NOMO-1 (cell line): Measurements from ENCODE around the gene ALG1L2.
"Not testable (repeated sequence)": the region's sequence is repeated elsewhere in the genome, so short reads cannot be mapped to it uniquely, and the experiment has no call there.

Experiments
- DNase-seq, 2 experiments: peaks; one replicate each; lab custom pipeline; 2025; ENCODE audit not compliant: unreplicated experiment in 2 of 2; lab: John Stamatoyannopoulos, UW

ALG1L2 gene

DNA sequence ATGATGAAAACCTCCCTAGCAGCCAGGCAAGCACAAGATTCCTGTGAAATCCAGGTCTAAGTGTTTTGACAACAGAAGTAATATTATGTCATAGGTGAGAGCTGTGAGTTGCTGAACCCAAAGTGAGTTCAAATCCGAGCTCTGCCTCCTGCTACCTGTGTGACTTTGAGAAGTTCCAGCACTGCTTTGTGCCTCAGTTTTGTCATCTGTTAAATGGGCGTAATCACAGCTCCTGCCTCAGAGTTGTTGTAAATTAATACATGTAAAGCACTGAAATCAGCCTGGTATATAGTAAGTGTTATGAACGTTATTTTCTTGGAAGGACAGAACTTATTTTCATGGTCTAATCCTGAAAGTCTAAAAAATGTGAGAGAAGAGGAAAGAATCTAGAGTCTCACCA, 38.7 kb downstream of the ALG1L2 start:
- not testable (repeated sequence) for DNase-seq

DNA sequence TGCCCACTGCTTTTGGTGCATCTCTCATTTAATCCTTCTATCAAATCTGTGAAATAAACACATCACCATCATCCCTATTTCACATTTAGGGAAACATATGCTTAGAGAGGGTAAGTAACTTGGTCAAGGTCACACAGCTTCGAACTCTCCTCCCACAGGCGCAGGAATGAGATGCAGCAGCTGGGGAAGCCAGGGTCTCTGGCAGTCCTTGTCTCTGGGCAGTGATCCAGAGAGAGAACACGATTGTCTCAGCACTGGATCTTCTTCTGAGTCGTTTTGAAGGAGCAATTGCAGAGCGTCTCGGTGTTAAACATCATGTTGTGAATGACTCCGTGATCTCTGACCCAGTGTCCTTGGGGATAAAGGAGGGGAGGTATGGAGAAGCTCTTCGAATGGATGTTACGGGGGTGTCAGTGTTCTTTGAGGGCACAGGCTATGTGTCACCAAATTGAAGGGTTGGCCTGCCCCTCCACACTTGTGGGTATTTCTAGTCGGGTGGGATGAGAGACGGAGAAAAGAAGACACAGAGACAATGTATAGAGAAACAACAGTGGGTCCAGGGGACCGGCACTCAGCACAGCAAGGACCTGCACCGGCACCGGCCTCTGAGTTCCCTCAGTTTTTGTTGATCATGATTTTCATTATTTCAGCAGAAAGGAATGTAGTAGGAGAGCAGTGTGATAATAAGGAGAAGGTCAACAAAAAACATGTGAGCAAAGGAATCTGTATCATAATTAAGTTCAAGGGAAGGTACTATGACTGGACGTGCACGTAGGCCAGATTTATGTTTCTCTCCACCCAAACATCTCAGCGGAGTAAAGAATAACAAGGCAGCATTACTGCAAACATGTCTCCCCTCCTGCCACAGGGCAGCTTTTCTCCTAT, 41.5 kb downstream of the ALG1L2 start:
- not testable (repeated sequence) for DNase-seq

DNA sequence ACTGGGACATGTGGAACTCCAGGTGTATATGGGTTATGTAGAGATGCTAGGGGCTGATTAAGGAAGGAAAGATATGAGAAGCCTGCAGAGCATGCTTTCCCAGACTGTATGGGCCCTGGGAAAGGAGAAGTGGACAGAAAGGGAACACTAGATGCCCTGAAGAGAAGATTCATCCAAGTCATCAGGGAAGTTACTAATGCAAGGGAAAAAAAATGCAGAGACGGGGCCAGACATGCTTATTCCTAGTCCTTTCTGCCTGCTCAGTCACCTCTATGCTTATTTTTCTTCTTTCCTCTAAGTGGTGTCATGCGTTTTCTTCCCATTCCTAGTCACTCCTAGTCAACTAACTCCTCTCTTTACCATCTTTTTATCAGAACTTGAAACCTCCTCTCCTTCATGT, 43.8 kb downstream of the ALG1L2 start:
- DNase-seq, result not testable (repeated sequence)

DNA sequence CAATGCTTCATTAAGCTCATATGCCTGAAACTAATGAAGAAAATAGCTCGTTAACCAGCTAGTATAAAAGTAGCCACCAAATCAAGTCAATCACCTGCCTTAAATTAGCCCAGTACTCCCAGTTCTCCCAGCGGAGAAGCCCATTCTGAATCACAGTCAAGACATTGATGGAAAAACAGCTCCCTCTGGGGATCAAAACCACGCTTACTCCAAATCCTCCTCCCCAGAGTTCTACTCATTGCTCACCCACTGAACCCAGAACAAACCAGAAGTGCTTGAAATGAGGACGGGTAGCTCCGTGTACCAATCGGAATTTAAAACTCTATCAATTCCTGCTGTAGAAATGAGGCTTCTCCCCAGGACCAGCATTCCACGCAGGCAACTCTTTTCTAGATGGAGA, 54.7 kb downstream of the ALG1L2 start:
- not testable (repeated sequence) for DNase-seq

DNA sequence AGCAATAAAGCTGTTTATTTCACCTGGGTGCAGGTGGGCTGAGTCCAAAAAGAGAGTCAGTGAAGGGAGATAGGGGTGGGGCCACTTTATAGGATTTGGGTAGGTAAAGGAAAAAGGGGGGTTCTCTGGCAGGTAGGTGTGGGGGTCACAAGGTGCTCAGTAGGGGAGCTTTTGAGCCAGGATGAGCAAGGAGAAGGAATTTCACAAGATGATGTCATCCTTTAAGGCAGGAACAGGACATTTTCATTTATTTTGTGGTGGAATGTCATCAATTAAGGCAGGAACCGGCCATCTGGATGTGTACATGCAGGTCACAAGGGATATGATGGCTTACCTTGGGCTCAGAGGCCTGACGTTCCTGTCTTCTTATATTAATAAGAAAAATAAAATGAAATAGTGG, 56.1 kb downstream of the ALG1L2 start:
- DNase-seq, result not testable (repeated sequence)

DNA sequence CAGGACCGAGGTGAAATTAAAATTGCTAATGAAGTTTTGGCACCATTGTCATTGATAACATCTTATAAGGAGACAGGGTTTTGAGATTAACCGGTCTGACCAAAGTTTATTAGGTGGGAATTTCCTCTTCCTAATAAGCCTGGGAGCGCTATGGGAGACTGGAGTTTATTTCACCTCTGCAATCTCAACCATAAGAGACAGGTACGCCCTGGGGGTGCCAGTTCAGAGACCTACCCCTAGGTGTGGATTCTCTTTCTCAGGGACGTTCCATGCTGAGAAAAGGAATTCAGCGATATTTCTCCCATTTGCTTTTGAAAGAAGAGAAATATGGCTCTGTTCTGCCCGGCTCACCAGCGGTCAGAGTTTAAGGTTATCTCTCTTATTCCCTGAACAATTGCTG, 57.4 kb downstream of the ALG1L2 start:
- not testable (repeated sequence) for DNase-seq

DNA sequence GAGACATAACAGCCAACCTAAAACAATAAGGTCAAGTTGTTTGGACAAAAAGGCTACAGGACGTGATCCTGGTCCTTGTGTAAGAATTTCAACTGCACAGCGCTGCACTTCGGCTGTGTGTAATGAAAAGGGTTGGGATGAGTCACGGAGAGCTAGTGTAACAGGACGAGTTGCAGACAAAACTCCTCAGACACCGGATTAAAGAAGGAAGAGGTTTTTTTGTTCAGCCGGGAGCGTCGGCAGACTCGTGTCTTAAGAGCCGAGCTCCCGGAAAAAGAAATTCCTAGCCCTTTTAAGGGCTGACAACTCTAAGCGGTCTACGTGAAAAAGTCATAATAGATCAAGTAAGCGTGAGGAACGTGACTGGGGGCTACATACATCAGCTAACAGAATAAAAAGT, 59.1 kb downstream of the ALG1L2 start:
- not testable (repeated sequence) for DNase-seq

DNA sequence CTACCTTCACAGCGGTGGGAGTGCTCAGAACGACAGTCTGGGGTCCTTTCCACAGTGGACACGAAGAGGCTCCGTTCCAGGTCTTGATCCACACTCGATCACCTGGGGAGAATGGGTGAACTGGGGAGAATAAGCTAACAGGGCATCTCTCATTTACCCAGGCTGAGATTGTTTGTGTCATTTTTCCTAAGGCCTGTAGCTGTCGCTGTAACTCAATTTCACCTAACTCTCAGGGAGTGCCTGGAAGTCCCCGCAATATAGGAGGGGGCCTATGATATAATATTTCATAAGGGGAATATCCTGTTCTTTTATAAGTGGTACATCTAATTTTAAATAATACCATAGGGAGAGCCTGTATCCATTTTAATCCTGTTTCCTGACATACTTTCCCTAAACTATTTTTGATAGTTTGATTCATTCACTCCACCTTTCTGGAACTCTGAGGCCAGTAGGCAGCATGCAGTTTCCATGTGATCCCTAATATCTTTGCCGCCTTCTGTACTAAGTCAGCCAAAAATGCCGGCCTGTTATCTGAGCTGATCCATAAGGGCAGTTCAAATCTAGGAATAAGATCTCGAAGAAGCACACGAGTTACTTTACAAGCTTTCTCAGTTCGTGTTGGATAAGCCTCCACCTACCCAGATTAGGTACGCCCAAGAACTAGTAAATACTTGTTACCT, 62.2 kb downstream of the ALG1L2 start:
- DNase-seq, result not testable (repeated sequence)

DNA sequence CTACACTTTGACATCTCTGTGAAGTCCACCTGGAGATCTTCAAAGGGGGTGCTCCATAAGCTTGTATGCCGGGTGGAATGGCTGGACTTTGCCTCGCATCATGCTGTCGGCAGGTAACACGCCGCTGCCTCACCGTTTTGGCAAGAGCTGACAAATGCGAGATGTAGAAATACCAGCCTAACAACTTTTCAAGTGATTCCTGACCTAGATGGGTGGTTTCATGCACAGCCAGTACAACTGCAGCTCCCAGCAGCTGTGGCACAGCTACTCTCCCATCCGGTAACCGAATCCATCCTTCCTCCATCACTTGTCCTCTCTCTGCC, 62.7 kb downstream of the ALG1L2 start:
- DNase-seq, result not testable (repeated sequence)

DNA sequence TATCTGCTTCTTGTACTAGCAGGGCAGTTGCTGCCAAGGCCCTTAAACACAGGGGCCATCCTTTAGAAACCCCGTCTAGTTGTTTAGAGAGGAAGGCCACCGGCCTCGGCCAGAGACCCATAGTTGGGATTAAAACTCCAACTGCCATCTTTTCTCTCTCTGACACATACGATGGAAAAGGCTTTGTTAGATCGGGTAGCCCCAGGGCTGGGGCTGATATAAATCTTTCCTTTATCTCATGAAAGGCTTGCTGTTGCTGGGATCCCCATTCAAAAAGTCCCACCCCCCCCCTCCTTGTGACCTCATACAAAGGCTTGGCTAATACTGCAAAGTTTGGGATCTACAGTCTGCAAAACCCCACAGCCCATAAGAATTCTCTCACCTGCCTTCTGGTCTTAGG, 63.8 kb downstream of the ALG1L2 start:
- DNase-seq, result not testable (repeated sequence)

DNA sequence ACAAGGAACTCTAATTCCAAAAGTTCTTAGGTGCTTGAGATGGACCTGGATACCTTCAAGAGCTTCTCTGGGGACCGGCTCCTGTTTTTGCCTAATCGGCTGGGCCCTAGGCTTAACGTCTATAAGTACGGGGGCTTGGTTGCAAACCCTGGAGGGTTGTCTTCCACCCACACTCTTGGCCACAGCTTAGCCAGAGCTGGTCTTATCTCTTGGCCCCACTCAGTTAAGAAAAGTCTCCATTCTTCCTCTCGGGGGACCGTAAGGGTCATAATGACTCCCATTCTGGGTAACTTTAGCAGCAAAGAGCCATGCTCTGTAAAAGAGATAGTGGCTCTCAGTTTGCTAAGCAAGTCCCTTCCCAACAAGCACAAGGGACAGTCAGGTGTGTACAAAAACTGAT, 64.8 kb downstream of the ALG1L2 start:
- DNase-seq, result not testable (repeated sequence)
